H1 (cell line): ENCODE data around the gene JAG2. TPM values are rescaled to one million over a fixed set of nuclear protein-coding genes. Genes with fewer than 3 reads are reported as not detected.

Source experiments
- GABPA ChIP-seq: IDR thresholded peaks from 2 replicates; pipeline ENCODE4 v1.6.1; 2011; ENCODE audit warnings: mild to moderate bottlenecking, low read length, moderate library complexity, borderline replicate concordance; ENCODE audit not compliant: insufficient read depth
- PHF8 ChIP-seq: fragments of 200-600 bp; sonication (generic); conservative IDR thresholded peaks from 2 replicates; pipeline ENCODE4 v1.7.1; 2012; ENCODE audit warnings: low read depth, mild to moderate bottlenecking, inconsistent platforms, low read length, moderate library complexity
- SP4 ChIP-seq: IDR thresholded peaks from 2 replicates; pipeline ENCODE4 v1.6.1; 2012; ENCODE audit warnings: low read length, inconsistent platforms
- polyA plus RNA-seq, 7 experiments: library from polyadenylated mRNA; depleted of rRNA in 3 of 7; stranded (reverse) in 5 of 7; unstranded in 2 of 7; fragments of >200 nt in 5 of 7; fragments of 200-250 nt in 2 of 7; gene quantifications; 1 replicate in 5 of 7; 2 replicates in 1 of 7; 4 replicates in 1 of 7; pipeline versions ENCODE4 v1.2.1 to v1.2.3, GENCODE V29; 2011 to 2013; ENCODE audit warnings: missing spikeins in 2 of 7, mixed read lengths in 2 of 7
- total RNA-seq: library from RNA; stranded (reverse); fragmentation: NEBNext Ultra II Directional; extraction: Animal tissue kit (Norgen Biotek cat#: 25700); gene quantifications from 2 replicates; pipeline ENCODE4 v1.2.1, GENCODE V29; 2021

JAG2 gene
- total and polyA plus RNA-seq, 2 of the 8 experiments (the other 6 are each of a cell fraction or from before 2014, with no cell fraction given), result 2.8 to 6.2 TPM

DNA sequence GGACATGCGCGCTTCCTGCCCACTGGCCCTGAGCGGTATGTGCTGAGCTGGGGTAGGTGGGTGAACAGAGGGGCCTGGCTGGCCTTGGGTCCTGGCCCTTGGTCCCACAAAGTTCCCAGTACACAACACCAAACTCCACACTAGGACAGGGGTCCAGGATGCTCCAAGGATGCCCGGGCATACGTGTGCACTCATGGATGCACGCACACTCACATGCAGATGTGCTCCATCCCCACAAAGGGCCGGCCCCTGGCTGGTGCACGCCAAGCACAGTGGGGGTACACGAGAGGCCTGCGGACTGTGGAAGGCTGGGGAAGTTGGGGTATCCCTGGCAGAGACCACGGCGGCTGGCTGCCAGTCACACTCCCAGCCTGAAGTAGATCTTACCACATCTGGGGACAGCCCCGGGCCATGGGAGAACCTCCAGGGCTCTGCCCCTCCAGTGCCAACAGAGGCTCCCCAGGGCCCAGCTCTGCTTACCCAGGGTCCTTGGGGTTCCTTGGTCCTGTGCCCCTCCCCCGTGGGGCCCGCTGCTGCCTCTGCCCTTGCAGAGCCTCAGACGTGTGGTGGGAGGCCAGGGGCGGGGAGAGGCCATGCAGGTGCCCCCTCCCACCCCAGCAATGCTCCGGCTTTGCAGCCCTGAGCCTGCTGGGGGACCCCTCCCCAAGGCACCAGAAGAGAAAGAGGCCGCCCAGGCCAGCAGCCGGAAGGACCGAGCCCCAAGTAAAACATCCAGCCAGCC is 36.5 kb upstream of the JAG2 start (continued):
- no peak for TF ChIP-seq PHF8
- no peak for TF ChIP-seq SP4
- no peak for TF ChIP-seq GABPA
- TF ChIP-seq, all 59 proteins: peak for 0
